CD4-positive, alpha-beta T cell (primary cell): Measurements from ENCODE around the gene AGBL2. TPM values are rescaled to one million over a fixed set of nuclear protein-coding genes. Genes with fewer than 3 reads are reported as not detected.
A peak's percentile ranks its signal among the peaks of the same experiment; 100 is the strongest.

ENCODE experiments used
- ATAC-seq: fragments of 200-7000 bp; cut with Tn5 transposase; one replicate; pipeline ENCODE4 v1.10.0; 2022; ENCODE audit warnings: mild to moderate bottlenecking; ENCODE audit not compliant: poor library complexity
- CTCF ChIA-PET: fragments of 350-600 bp; sonication (Branson Sonifier 250); formaldehyde crosslinking; loops from one replicate; lab custom pipeline; 2021; ENCODE audit warnings: antibody characterized with exemption, inconsistent platforms; lab: Charles Lee
- POLR2A ChIA-PET: fragments of 350-600 bp; sonication (Branson Sonifier 250); formaldehyde crosslinking; loops from one replicate; lab custom pipeline; 2021; ENCODE audit warnings: antibody characterized with exemption, inconsistent platforms; lab: Charles Lee
- DNase-seq, 14 experiments: peaks; one replicate each; pipeline ENCODE4 v3.0.0-alpha.2; 2013 to 2020; ENCODE audit warnings: mixed read lengths in 2 of 14
- H3K27ac ChIP-seq, 2 donors: one replicate each; pipeline versions ENCODE4 v1.5.1 to v1.7.0; 2013; ENCODE audit warnings: low read length in 2 of 2, low read depth in 1 of 2, mild to moderate bottlenecking in 1 of 2
- H3K27me3 ChIP-seq, 2 experiments: 1 replicate in 1 of 2; 2 replicates in 1 of 2; pipeline versions ENCODE4 v1.6.1 to v1.7.0; 2013; ENCODE audit warnings: low read length in 2 of 2, control low read depth in 1 of 2, mild to moderate bottlenecking in 1 of 2, moderate library complexity in 1 of 2; ENCODE audit not compliant: insufficient read depth in 2 of 2, control insufficient read depth in 1 of 2
- H3K36me3 ChIP-seq: one replicate; pipeline ENCODE4 v1.6.1; 2013; ENCODE audit warnings: low read length, control low read depth; ENCODE audit not compliant: insufficient read depth
- H3K4me1 ChIP-seq: one replicate; pipeline ENCODE4 v1.6.1; 2013; ENCODE audit warnings: low read length, control low read depth; ENCODE audit not compliant: insufficient read depth
- H3K4me3 ChIP-seq: one replicate; pipeline ENCODE4 v1.5.1; 2013; ENCODE audit warnings: mild to moderate bottlenecking, low read length, moderate library complexity
- H3K9me3 ChIP-seq, 2 experiments: 1 replicate in 1 of 2; 2 replicates in 1 of 2; pipeline versions ENCODE4 v1.6.1 to v1.7.0; 2013; ENCODE audit warnings: low read length in 2 of 2, mild to moderate bottlenecking in 2 of 2, control low read depth in 1 of 2, moderate library complexity in 1 of 2; ENCODE audit not compliant: control insufficient read depth in 1 of 2, insufficient read depth in 1 of 2
- H3K27ac Mint-ChIP-seq: one replicate; pipeline ENCODE4 v1.8.0; 2020; ENCODE audit warnings: mixed read lengths
- H3K27me3 Mint-ChIP-seq: one replicate; pipeline ENCODE4 v1.8.0; 2021; ENCODE audit warnings: mixed read lengths
- H3K36me3 Mint-ChIP-seq: one replicate; pipeline ENCODE4 v1.8.0; 2021; ENCODE audit warnings: low read depth, mixed read lengths
- H3K4me1 Mint-ChIP-seq: one replicate; pipeline ENCODE4 v1.8.0; 2021; ENCODE audit warnings: low read depth, mixed read lengths
- H3K4me3 Mint-ChIP-seq: one replicate; pipeline ENCODE4 v1.8.0; 2020; ENCODE audit warnings: mild to moderate bottlenecking, mixed read lengths
- H3K9me3 Mint-ChIP-seq: one replicate; pipeline ENCODE4 v1.8.0; 2020; ENCODE audit warnings: mixed read lengths
- intact Hi-C, 2 experiments: fragments of 100-400 bp; cut with DNase I in 1 of 2; cut with micrococcal nuclease in 1 of 2; formaldehyde crosslinking; loops; one replicate each; pipeline versions ENCODE4 v1.15.1 to v1.9.0; 2023 to 2025; cut with DNase I, micrococcal nuclease
- total RNA-seq, 174 experiments: library from RNA in 2 of 174; stranded (reverse) in 2 of 174; gene quantifications; one replicate each; pipeline ENCODE4 v1.2.3 and lab custom pipeline; 2021 to 2026
- TF ChIP-seq, protein P1 (sequence below): fragments of 200-600 bp; IDR thresholded peaks from one replicate; pipeline ENCODE4 v1.8.0; 2022; ENCODE audit warnings: antibody characterized with exemption, mild to moderate bottlenecking

Gene AGBL2
- total RNA-seq, 2 experiments from 2014 or later, result 3.6 to 4.4 TPM

DNA sequence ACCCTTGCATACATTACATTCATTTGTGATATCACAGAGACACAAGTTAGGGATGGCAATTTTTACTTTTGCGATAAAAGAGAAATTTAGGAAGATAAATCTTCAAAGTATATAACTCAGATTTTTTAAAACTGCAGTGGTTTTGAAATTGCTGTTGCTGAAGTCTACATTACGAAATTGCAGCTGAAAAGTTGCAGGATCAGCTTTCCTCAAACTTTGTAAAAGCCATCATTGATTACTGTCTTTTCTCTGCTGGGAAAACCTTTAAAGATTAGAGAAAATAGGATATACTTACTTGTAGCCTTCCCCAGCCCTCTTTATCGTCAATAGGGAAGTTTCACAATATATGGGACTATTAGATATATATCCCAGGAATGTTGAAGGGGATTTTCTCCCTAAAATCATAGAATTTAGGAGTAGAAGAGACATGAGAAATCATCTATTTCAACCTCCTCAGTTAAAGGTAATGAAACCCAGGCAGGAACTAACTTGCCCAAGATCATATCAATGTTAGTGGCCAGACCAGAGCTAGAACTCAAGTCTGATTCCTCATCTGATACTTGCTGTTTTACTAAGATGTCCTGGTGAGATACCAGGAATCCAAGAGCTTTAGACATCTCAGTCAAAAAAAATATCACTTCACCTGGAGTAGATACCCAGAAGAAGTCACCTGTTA lies 10.4 kb upstream of the AGBL2 start:
- no peak overlapping the region for H3K4me3 Mint-ChIP-seq
- TF ChIP-seq, protein P1, sequence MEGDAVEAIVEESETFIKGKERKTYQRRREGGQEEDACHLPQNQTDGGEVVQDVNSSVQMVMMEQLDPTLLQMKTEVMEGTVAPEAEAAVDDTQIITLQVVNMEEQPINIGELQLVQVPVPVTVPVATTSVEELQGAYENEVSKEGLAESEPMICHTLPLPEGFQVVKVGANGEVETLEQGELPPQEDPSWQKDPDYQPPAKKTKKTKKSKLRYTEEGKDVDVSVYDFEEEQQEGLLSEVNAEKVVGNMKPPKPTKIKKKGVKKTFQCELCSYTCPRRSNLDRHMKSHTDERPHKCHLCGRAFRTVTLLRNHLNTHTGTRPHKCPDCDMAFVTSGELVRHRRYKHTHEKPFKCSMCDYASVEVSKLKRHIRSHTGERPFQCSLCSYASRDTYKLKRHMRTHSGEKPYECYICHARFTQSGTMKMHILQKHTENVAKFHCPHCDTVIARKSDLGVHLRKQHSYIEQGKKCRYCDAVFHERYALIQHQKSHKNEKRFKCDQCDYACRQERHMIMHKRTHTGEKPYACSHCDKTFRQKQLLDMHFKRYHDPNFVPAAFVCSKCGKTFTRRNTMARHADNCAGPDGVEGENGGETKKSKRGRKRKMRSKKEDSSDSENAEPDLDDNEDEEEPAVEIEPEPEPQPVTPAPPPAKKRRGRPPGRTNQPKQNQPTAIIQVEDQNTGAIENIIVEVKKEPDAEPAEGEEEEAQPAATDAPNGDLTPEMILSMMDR, result no peak
- no peak for DNase-seq
- H3K27me3 Mint-ChIP-seq, result no peaks in the 10 kb centered on the region
- Histone ChIP-seq H3K27ac (no peak overlapping the region), H3K36me3 (peaks cover 92% of the 10 kb centered on the region), H3K4me3 (no peak overlapping the region), H3K4me1 (no peaks in the 10 kb centered on the region), H3K27me3 (no peaks in the 10 kb centered on the region), H3K9me3 (no peaks in the 10 kb centered on the region)
- ChIA-PET POLR2A (interaction anchor here (0.5 to 3.6 kb wide), 2 partner anchors 10 to 511 kb away, joined by 3 to 12 read pairs; partner anchors contain the start of genes AGBL2 and DDB2), CTCF (interaction anchor here (0.6 to 1.0 kb wide), 3 partner anchors 22 to 442 kb away, joined by 3 read pairs; no protein-coding TSS in a partner anchor)
- no peaks in the 10 kb centered on the region for H3K9me3 Mint-ChIP-seq
- no peak for ATAC-seq
- intact Hi-C loops, result no loop called here
- peaks cover 91% of the 10 kb centered on the region for H3K36me3 Mint-ChIP-seq
- no peaks in the 10 kb centered on the region for H3K4me1 Mint-ChIP-seq
- peak overlapping the region; percentile 16 for H3K27ac Mint-ChIP-seq

DNA sequence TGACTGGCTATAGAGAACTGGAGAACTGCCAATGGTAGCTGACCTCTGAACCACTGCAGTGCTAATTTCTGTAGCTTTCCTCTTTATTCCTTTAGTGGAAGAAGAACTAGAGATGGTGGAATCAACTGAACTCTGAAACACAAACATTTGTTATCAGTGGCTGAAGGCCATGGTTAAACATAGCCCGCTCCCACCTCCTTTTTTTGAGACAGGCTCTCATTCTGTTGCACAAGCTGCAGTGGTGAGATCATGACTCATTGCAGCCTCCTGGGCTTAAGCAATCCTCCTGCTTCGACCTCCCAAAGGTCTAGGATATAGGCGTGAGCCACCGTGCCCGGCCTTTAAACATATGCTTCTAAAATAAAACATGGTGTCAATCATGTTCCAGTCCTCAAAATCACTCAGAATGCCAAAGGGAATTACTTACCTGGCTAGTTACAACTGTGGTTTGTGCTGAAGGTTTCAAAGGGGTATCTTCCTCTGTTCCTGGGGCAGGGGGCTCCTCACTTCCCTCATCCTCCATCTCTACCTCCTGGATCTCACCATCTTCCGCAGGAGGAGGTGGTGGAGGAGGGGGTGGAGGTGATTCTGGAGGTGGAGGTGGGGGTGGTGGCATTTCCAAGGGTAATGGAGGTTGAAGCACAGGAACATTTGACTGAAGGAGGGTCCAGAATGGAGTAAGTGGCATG lies 9.0 kb upstream of the AGBL2 start:
- Mint-ChIP-seq H3K36me3 (peaks cover 88% of the 10 kb centered on the region), H3K4me1 (no peaks in the 10 kb centered on the region)

DNA sequence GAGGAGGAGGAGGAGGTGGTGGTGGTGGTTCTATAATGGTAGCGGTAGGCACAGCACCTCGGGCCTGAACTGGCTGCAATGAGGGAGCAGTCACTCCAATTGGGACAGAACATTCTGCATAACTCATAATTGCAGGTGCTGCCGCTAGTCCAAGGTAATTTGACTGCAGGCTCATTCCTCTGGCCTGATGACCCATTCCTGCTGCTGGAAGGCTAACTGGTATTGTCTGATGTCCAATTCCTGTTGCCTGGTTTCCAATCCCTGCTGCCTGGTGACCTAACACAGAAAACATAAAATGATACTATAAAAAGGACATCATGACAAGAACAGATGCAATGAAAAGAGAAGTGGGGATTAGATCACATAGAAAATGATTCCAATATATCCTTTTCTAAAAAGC lies 7.9 kb upstream of the AGBL2 start:
- CTCF ChIA-PET, result no interaction called here
- Mint-ChIP-seq H3K36me3 (peaks cover 78% of the 10 kb centered on the region), H3K27me3 (no peaks in the 10 kb centered on the region), H3K27ac (no peak overlapping the region), H3K4me1 (no peaks in the 10 kb centered on the region), H3K4me3 (no peak overlapping the region), H3K9me3 (no peaks in the 10 kb centered on the region)
- no peaks in the 10 kb centered on the region for H3K4me1 ChIP-seq
- DNase-seq (no peak), ATAC-seq (no peak)
- H3K27me3 ChIP-seq, result no peaks in the 10 kb centered on the region
- no peak overlapping the region for H3K27ac ChIP-seq
- no peaks in the 10 kb centered on the region for H3K9me3 ChIP-seq
- POLR2A ChIA-PET, result no interaction called here
- H3K4me3 ChIP-seq, result no peak overlapping the region
- TF ChIP-seq, protein P1, result no peak
- intact Hi-C loops, result no loop called here
- peaks cover 93% of the 10 kb centered on the region for H3K36me3 ChIP-seq

More for the DNA sequence above, 9.0 kb upstream of the AGBL2 start:
- no peaks in the 10 kb centered on the region for H3K4me1 ChIP-seq
- H3K4me3 ChIP-seq, result no peak overlapping the region
- H3K9me3 ChIP-seq, result no peaks in the 10 kb centered on the region
- no peak overlapping the region for H3K27ac ChIP-seq
- POLR2A ChIA-PET, result interaction anchor here (0.7 to 3.6 kb wide), 2 partner anchors 9 to 87 kb away, joined by 3 to 12 read pairs; partner anchors contain the start of gene AGBL2
- Mint-ChIP-seq H3K4me3 (no peak overlapping the region), H3K9me3 (no peaks in the 10 kb centered on the region), H3K27me3 (no peaks in the 10 kb centered on the region), H3K27ac (no peak overlapping the region)
- intact Hi-C loops, result no loop called here
- TF ChIP-seq, protein P1, result no peak
- H3K27me3 ChIP-seq, result no peaks in the 10 kb centered on the region
- H3K36me3 ChIP-seq, result peaks cover 91% of the 10 kb centered on the region
- CTCF ChIA-PET, result interaction anchor here (1.0 kb wide), 1 partner anchor 312 kb away, joined by 3 read pairs; no protein-coding TSS in a partner anchor
- ATAC-seq (no peak), DNase-seq (no peak)
